Gastrocnemius medialis (tissue), 4 donors: Measurements from ENCODE around the gene ARHGEF39. TPM values are rescaled to one million over a fixed set of nuclear protein-coding genes. Genes with fewer than 3 reads are reported as not detected.

Source experiments
- ATAC-seq, 2 donors: fragments of 150-250 bp; one replicate each; pipeline ENCODE4 v1.9.1; 2016
- DNase-seq, 2 donors: peaks; one replicate each; pipeline ENCODE4 v3.0.0-alpha.2; 2019
- H3K27ac ChIP-seq, 4 donors: fragments of 200-600 bp; sonication (generic); 1 replicate in 1 of 4; 2 replicates in 3 of 4; pipeline ENCODE4 v1.5.1; 2016 to 2018; ENCODE audit warnings: mild to moderate bottlenecking in 2 of 4, moderate library complexity in 1 of 4
- H3K27me3 ChIP-seq, 3 donors: fragments of 200-600 bp; sonication (generic) in 2 of 3; 1 replicate in 1 of 3; 2 replicates in 2 of 3; pipeline versions ENCODE4 v1.5.1 to v1.6.0; 2016 to 2019; ENCODE audit warnings: mild to moderate bottlenecking in 1 of 3, moderate library complexity in 1 of 3
- H3K36me3 ChIP-seq, 2 donors: fragments of 200-600 bp; sonication (generic) in 1 of 2; one replicate each; pipeline ENCODE4 v1.5.1; 2017 to 2018
- H3K4me1 ChIP-seq, 2 donors: fragments of 200-600 bp; sonication (generic) in 1 of 2; one replicate each; pipeline ENCODE4 v1.5.1; 2016 to 2017; ENCODE audit warnings: mild to moderate bottlenecking in 2 of 2
- H3K4me3 ChIP-seq, 4 donors: fragments of 200-600 bp; sonication (generic) in 3 of 4; 1 replicate in 1 of 4; 2 replicates in 3 of 4; pipeline ENCODE4 v1.5.1; 2016 to 2019; ENCODE audit warnings: mild to moderate bottlenecking in 2 of 4
- H3K9me3 ChIP-seq, 3 donors: fragments of 200-600 bp; sonication (generic) in 2 of 3; 1 replicate in 1 of 3; 2 replicates in 2 of 3; pipeline ENCODE4 v1.5.1; 2016 to 2019
- POLR2A ChIP-seq, 2 donors: fragments of 450-650 bp; IDR thresholded peaks; one replicate each; pipeline ENCODE4 v1.6.1; 2017; ENCODE audit warnings: antibody characterized with exemption in 2 of 2, mild to moderate bottlenecking in 2 of 2, moderate library complexity in 2 of 2
- in situ Hi-C, 4 donors: fragments of 200-750 bp; cut with MboI; loops; one replicate each; pipeline versions ENCODE4 v1.15.0 to v1.8.0; 2017; ENCODE audit warnings: low sequenced_read_pairs in 4 of 4
- intact Hi-C: fragments of 100-400 bp; cut with DNase I; formaldehyde crosslinking; loops from one replicate; pipeline ENCODE4 v1.15.1; 2023; ENCODE audit warnings: low total_unique reads
- total RNA-seq, 4 donors: library from RNA; depleted of rRNA; stranded (reverse); fragments of >200 nt; gene quantifications; one replicate each; pipeline versions ENCODE4 v1.1.0 to v1.2.3, GENCODE V29; 2016
- TF ChIP-seq, protein P1 (sequence below), 5 experiments: fragments of 450-650 bp in 3 of 5; fragments of 200-600 bp in 2 of 5; sonication (generic) in 2 of 5; IDR thresholded peaks in 4 of 5; conservative IDR thresholded peaks in 1 of 5; 1 replicate in 4 of 5; 2 replicates in 1 of 5; pipeline ENCODE4 v1.5.1; 2016 to 2019; ENCODE audit warnings: antibody characterized with exemption in 5 of 5, mild to moderate bottlenecking in 3 of 5, moderate library complexity in 3 of 5

The ARHGEF39 gene
- total RNA-seq, 4 donors from 2014 or later = 0.07 to 0.10 TPM; not detected in 2

DNA sequence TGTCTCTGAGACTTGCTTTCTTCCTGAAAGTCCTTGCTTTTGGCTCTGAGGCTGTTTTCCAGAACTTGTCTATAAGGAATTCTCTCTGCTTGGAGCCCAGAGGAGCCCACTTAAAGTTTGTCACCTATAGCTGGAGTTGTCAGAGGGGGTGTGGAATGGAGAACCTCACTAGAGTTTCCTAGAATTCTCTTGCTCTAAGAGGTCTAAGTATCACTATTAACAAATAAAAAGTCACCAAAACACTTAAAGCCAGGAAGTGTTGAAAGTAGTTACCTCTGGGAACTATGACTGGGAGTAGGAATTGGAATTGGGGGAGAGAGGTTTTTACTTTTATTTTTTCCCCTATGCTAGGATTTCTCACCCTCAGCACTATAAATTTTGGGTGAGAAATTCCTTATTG lies 29.3 kb downstream of the ARHGEF39 start:
- intact Hi-C loops = no loop called here
- no peak overlapping the region for H3K27ac ChIP-seq
- in situ Hi-C loops = no loop called here
- H3K4me1 ChIP-seq = no peaks in the 10 kb centered on the region
- ATAC-seq (no peak), DNase-seq (no peak)
- no peaks in the 10 kb centered on the region for H3K36me3 ChIP-seq
- no peaks in the 10 kb centered on the region for H3K27me3 ChIP-seq
- no peaks in the 10 kb centered on the region for H3K9me3 ChIP-seq
- H3K4me3 ChIP-seq = no peak overlapping the region
- TF ChIP-seq, protein P1, sequence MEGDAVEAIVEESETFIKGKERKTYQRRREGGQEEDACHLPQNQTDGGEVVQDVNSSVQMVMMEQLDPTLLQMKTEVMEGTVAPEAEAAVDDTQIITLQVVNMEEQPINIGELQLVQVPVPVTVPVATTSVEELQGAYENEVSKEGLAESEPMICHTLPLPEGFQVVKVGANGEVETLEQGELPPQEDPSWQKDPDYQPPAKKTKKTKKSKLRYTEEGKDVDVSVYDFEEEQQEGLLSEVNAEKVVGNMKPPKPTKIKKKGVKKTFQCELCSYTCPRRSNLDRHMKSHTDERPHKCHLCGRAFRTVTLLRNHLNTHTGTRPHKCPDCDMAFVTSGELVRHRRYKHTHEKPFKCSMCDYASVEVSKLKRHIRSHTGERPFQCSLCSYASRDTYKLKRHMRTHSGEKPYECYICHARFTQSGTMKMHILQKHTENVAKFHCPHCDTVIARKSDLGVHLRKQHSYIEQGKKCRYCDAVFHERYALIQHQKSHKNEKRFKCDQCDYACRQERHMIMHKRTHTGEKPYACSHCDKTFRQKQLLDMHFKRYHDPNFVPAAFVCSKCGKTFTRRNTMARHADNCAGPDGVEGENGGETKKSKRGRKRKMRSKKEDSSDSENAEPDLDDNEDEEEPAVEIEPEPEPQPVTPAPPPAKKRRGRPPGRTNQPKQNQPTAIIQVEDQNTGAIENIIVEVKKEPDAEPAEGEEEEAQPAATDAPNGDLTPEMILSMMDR (IDR thresholded peaks at IDR 0.05 in 4 of 5, conservative IDR thresholded peaks at IDR 0.05 in 1 of 5) = no peak
- no peak for TF ChIP-seq POLR2A (IDR thresholded peaks at IDR 0.05)

GRCh38 chr9:35629597-35629996 lies 35.4 kb downstream of the ARHGEF39 start:
- Histone ChIP-seq H3K36me3 (no peaks in the 10 kb centered on the region), H3K4me1 (no peaks in the 10 kb centered on the region), H3K27me3 (no peaks in the 10 kb centered on the region), H3K27ac (no peak overlapping the region), H3K4me3 (no peak overlapping the region), H3K9me3 (no peaks in the 10 kb centered on the region)
- intact Hi-C loops (no loop called here), in situ Hi-C loops (no loop called here)
- no peak for TF ChIP-seq POLR2A (IDR thresholded peaks at IDR 0.05)
- TF ChIP-seq, protein P1 (IDR thresholded peaks at IDR 0.05 in 4 of 5, conservative IDR thresholded peaks at IDR 0.05 in 1 of 5) = no peak
- no peak for DNase-seq
- no peak for ATAC-seq

- Histone ChIP-seq H3K27me3 (no peaks in the 10 kb centered on the region), H3K9me3 (no peaks in the 10 kb centered on the region), H3K4me1 (no peaks in the 10 kb centered on the region), H3K27ac (no peak overlapping the region), H3K36me3 (no peaks in the 10 kb centered on the region), H3K4me3 (no peak overlapping the region)
- DNase-seq (no peak), ATAC-seq (no peak)
- in situ Hi-C loops (no loop called here), intact Hi-C loops (no loop called here)
- no peak for TF ChIP-seq POLR2A (IDR thresholded peaks at IDR 0.05)
Observed at GRCh38 chr9:35628389-35628991, 36.5 kb downstream of the ARHGEF39 start.

- TF ChIP-seq POLR2A (IDR thresholded peaks at IDR 0.05) = no peak
- TF ChIP-seq, protein P1 (IDR thresholded peaks at IDR 0.05 in 4 of 5, conservative IDR thresholded peaks at IDR 0.05 in 1 of 5) = no peak
- no peaks in the 10 kb centered on the region for H3K4me1 ChIP-seq
- H3K36me3 ChIP-seq = no peaks in the 10 kb centered on the region
- no peaks in the 10 kb centered on the region for H3K9me3 ChIP-seq
- no peak overlapping the region for H3K4me3 ChIP-seq
- no peaks in the 10 kb centered on the region for H3K27me3 ChIP-seq
- intact Hi-C loops (no loop called here), in situ Hi-C loops (no loop called here)
- no peak for ATAC-seq
- DNase-seq = no peak
- no peak overlapping the region for H3K27ac ChIP-seq
Observed at GRCh38 chr9:35627575-35627974, 37.4 kb downstream of the ARHGEF39 start.

DNA sequence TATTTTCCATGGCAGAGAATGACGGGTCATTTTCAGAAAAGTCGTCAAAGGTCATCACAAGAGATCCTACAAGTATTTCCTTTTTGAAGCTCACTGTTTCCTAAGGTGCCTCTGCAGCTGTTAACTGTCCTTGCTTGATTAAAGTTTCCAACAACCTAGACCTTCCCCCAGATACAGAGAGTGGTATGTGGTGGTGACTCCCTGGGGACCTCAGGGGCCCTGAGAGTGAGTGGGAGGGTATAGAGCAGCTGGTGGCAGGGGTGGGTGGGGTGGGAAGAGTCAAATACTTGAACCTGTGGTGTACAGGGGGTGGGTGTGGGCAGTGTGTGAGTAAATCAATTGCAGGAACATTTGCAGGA lies 45.2 kb downstream of the ARHGEF39 start:
- Histone ChIP-seq H3K27me3 (peaks cover 6 to 17% (median 10%) of the 10 kb centered on the region in 3 donors), H3K4me1 (peaks cover 0 to 4% of the 10 kb centered on the region in 2 donors), H3K4me3 (no peak overlapping the region), H3K27ac (no peak overlapping the region), H3K36me3 (no peaks in the 10 kb centered on the region), H3K9me3 (no peaks in the 10 kb centered on the region)
- no peak for ATAC-seq
- in situ Hi-C loops (no loop called here), intact Hi-C loops (no loop called here)
- TF ChIP-seq, protein P1 (IDR thresholded peaks at IDR 0.05 in 4 of 5, conservative IDR thresholded peaks at IDR 0.05 in 1 of 5) = no peak
- no peak for TF ChIP-seq POLR2A (IDR thresholded peaks at IDR 0.05)
- no peak for DNase-seq
